Left lung (tissue), 10 donors: Measurements from ENCODE around the gene BTN3A1. TPM values are rescaled to one million over a fixed set of nuclear protein-coding genes. Genes with fewer than 3 reads are reported as not detected.
"Not testable (repeated sequence)": the region's sequence is repeated elsewhere in the genome, so short reads cannot be mapped to it uniquely, and the experiment has no call there.

ENCODE experiments used
- ATAC-seq: fragments of 200-7000 bp; cut with Tn5 transposase; one replicate; pipeline ENCODE4 v1.9.1; 2020; ENCODE audit warnings: moderate library complexity
- DNase-seq, 4 donors: peaks; one replicate each; pipeline ENCODE4 v3.0.0-alpha.2; 2013 to 2020
- H3K27ac ChIP-seq, 2 donors: fragments of 200-600 bp; sonication (generic) in 1 of 2; one replicate each; pipeline versions ENCODE4 v1.5.0 to v1.8.0; 2020 to 2021
- H3K27me3 ChIP-seq, 2 donors: fragments of 200-600 bp; sonication (generic) in 1 of 2; one replicate each; pipeline versions ENCODE4 v1.5.0 to v1.8.0; 2020 to 2021
- H3K36me3 ChIP-seq, 2 donors: fragments of 200-600 bp; sonication (generic) in 1 of 2; one replicate each; pipeline versions ENCODE4 v1.5.0 to v1.8.0; 2020 to 2021
- H3K4me1 ChIP-seq, 2 donors: fragments of 200-600 bp; one replicate each; pipeline ENCODE4 v1.8.0; 2021
- H3K4me3 ChIP-seq, 2 donors: fragments of 200-600 bp; sonication (generic) in 1 of 2; one replicate each; pipeline versions ENCODE4 v1.5.0 to v1.8.0; 2020 to 2021; ENCODE audit warnings: mild to moderate bottlenecking in 1 of 2
- H3K9me3 ChIP-seq, 2 donors: fragments of 200-600 bp; sonication (generic) in 1 of 2; one replicate each; pipeline versions ENCODE4 v1.5.0 to v1.8.0; 2020 to 2021
- CTCF ChIP-seq, 2 donors: fragments of 200-600 bp; sonication (generic) in 1 of 2; IDR thresholded peaks; one replicate each; pipeline versions ENCODE4 v1.5.0 to v1.8.0; 2021; ENCODE audit warnings: antibody characterized with exemption in 2 of 2
- intact Hi-C, 2 donors: fragments of 100-400 bp; cut with DNase I; formaldehyde crosslinking; loops; one replicate each; pipeline versions ENCODE4 v1.11.2 to v1.14.2; 2022
- polyA plus RNA-seq, 6 donors: library from polyadenylated mRNA; unstranded; fragments of 120-200 nt; gene quantifications; one replicate each; pipeline ENCODE4 v1.2.1, GENCODE V29; 2013; ENCODE audit not compliant: insufficient read length in 6 of 6
- total RNA-seq, 2 donors: library from RNA; stranded (reverse); fragmentation: NEBNext Ultra II Directional; extraction: Animal tissue kit (Norgen Biotek cat#: 25700); gene quantifications; one replicate each; pipeline ENCODE4 v1.2.1, GENCODE V29; 2021
- donor health status: DM: no; HTN: yes; CAD: no.
- donor health status: DM: no; HTN: no; CAD: no.

Gene BTN3A1
- total and polyA plus RNA-seq, 8 donors, result 48.0 to 81.5 (median 64.4) TPM

DNA sequence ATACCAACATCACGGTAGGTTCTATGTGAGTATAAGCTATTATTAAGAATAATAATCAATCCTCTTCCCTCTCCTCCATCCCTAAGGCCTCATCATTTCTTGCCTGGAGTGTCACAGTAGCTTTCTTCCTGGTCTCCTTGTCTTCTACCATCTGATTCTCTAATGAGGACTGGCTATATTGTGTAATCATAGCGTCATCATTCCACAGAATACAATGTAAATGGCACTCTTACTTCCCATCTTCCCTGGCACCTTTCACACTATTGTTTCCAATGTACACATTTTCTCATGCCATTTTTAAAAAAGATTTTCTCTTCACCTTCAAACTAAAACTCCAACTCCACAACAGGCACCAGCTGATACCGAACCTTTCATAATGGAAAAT, 39.2 kb upstream of the BTN3A1 start:
- peaks cover 7 to 30% of the 10 kb centered on the region in 2 donors for H3K4me1 ChIP-seq
- no peak for TF ChIP-seq CTCF (IDR thresholded peaks at IDR 0.05)
- H3K27me3 ChIP-seq, result no peaks in the 10 kb centered on the region
- no peaks in the 10 kb centered on the region for H3K9me3 ChIP-seq
- intact Hi-C loops, result no loop called here
- no peak overlapping the region for H3K27ac ChIP-seq
- H3K4me3 ChIP-seq, result no peak overlapping the region
- DNase-seq (no peak), ATAC-seq (no peak)
- H3K36me3 ChIP-seq, result no peaks in the 10 kb centered on the region

- Histone ChIP-seq H3K9me3 (no peaks in the 10 kb centered on the region), H3K36me3 (peaks cover 0 to 2% of the 10 kb centered on the region in 2 donors), H3K4me3 (peak overlapping the region; percentile 40 to 55), H3K4me1 (peaks cover 7 to 30% of the 10 kb centered on the region in 2 donors), H3K27ac (peak overlapping the region; percentile 87 to 97), H3K27me3 (no peaks in the 10 kb centered on the region)
- intact Hi-C loops, result no loop called here
- ATAC-seq (peak; percentile 28), DNase-seq (peak in 2 of 4 donors; percentile 8 to 18)
- no peak for TF ChIP-seq CTCF (IDR thresholded peaks at IDR 0.05)
These were observed 38.0 kb upstream of the BTN3A1 start for GRCh38 chr6:26363882-26364701.

DNA sequence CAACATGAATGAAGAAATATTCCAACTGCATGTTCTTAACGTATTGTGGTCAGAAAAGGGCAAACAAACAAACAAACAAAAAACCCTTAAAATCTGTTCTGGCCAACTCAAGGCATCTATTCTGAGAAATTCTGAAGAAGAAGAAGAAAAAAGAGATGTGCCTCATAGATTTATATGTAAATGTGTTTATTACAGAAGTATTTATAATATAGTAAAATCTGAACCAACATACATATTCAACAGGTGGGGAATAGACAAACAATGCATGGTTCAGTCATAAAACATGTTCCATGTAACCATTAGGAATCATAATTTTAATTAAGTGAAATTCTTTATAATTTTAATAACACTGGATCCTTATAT, 36.5 kb upstream of the BTN3A1 start:
- Histone ChIP-seq H3K4me3 (peak overlapping the region; percentile 40 to 55), H3K27ac (peak overlapping the region; percentile 87 to 97), H3K4me1 (peaks cover 7 to 35% of the 10 kb centered on the region in 2 donors), H3K9me3 (no peaks in the 10 kb centered on the region), H3K36me3 (peaks cover 0 to 18% of the 10 kb centered on the region in 2 donors), H3K27me3 (no peaks in the 10 kb centered on the region)
- DNase-seq (no peak), ATAC-seq (no peak)
- no peak for TF ChIP-seq CTCF (IDR thresholded peaks at IDR 0.05)
- intact Hi-C loops, result no loop called here

DNA sequence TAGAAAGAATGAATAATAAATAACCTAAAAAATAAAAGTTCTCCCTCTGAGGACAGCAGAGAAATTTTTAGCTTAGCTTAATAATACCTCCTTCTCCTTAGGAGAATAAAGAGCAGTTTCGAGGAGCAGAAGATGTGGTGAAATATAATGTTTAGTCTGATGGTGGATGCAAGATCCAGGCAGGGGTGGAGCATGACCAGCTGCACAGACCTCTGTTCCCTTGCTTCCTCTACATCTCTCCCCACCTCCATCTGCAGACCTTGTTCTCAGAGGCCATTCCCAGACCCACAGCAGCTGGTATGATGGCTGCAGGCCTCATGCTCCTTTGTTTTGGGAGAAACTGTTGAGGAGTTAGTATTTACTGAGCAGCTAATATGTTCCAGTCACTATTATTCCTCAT, 35.6 kb upstream of the BTN3A1 start:
- Histone ChIP-seq H3K9me3 (no peaks in the 10 kb centered on the region), H3K36me3 (peaks cover 0 to 20% of the 10 kb centered on the region in 2 donors), H3K27ac (peak overlapping the region in 1 of 2 donors; percentile 87), H3K4me1 (peaks cover 7 to 42% of the 10 kb centered on the region in 2 donors), H3K4me3 (peak overlapping the region in 1 of 2 donors; percentile 55), H3K27me3 (no peaks in the 10 kb centered on the region)
- DNase-seq (no peak), ATAC-seq (no peak)
- intact Hi-C loops, result no loop called here
- no peak for TF ChIP-seq CTCF (IDR thresholded peaks at IDR 0.05)

- Histone ChIP-seq H3K9me3 (no peaks in the 10 kb centered on the region), H3K4me1 (peaks cover 7 to 42% of the 10 kb centered on the region in 2 donors), H3K36me3 (peaks cover 0 to 25% of the 10 kb centered on the region in 2 donors), H3K4me3 (peak overlapping the region in 1 of 2 donors; percentile 55), H3K27ac (no peak overlapping the region), H3K27me3 (no peaks in the 10 kb centered on the region)
- ATAC-seq (no peak), DNase-seq (no peak)
- no peak for TF ChIP-seq CTCF (IDR thresholded peaks at IDR 0.05)
- intact Hi-C loops, result no loop called here
These were observed 35.0 kb upstream of the BTN3A1 start for GRCh38 chr6:26367114-26367513.

DNA sequence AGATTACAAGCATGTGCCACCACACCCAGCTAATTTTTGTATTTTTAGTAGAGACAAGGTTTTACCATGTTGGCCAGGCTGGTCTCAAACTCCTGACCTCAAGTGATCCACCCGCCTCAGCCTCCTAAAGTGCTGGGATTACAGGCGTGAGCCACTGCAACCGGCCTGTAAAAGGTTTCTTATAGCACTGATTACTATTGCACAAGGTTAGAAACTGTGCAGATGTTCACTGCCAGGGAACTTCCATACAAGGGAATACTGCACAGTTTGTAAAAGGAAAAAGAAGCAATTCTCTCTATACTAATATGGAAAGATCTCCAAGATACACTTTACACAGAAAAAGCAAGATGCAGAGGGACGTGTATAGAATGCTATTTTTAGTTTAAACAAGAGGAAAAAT, 30.3 kb upstream of the BTN3A1 start:
- Histone ChIP-seq H3K36me3 (peaks cover 0 to 68% of the 10 kb centered on the region in 2 donors), H3K4me1 (peaks cover 0 to 19% of the 10 kb centered on the region in 2 donors)
- ATAC-seq, H3K4me3 ChIP-seq, H3K27me3 ChIP-seq, intact Hi-C loops, H3K9me3 ChIP-seq, H3K27ac ChIP-seq, DNase-seq: not testable (repeated sequence)
